Activated T-cell treated with anti-CD3 and anti-CD28 coated beads, Interleukin-2, amount 50 U/mL, for 48 hours (primary cell): Measurements from ENCODE around the gene IGFL2.
"Not testable (repeated sequence)": the region's sequence is repeated elsewhere in the genome, so short reads cannot be mapped to it uniquely, and the experiment has no call there.

ENCODE experiments used
- DNase-seq, 2 experiments: peaks; one replicate each; pipeline ENCODE4 v3.0.0-alpha.2; 2020

IGFL2 gene

DNA sequence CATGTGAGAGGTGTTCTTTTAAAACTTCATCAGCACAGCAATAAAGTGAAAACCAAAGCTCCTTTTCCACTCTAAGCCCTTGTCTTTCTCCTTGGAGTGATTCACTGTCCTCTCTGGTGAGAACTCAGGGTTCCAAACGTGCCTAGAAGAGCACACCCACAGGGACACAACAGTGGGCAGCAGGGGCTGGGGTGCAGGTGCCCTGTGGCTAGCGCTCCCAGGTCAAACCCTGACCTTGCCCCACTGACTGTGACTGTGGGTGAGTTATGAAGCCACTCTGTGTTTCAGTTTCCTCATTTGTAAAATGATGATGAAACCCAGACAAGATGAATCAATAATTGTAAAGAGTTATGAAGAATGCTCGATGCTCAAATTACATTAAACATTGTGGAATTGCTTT is 43.9 kb downstream of the IGFL2 start:
- no peak for DNase-seq

- not testable (repeated sequence) for DNase-seq
Observed at GRCh38 chr19:46192626-46192991, 44.6 kb downstream of the IGFL2 start.

DNA sequence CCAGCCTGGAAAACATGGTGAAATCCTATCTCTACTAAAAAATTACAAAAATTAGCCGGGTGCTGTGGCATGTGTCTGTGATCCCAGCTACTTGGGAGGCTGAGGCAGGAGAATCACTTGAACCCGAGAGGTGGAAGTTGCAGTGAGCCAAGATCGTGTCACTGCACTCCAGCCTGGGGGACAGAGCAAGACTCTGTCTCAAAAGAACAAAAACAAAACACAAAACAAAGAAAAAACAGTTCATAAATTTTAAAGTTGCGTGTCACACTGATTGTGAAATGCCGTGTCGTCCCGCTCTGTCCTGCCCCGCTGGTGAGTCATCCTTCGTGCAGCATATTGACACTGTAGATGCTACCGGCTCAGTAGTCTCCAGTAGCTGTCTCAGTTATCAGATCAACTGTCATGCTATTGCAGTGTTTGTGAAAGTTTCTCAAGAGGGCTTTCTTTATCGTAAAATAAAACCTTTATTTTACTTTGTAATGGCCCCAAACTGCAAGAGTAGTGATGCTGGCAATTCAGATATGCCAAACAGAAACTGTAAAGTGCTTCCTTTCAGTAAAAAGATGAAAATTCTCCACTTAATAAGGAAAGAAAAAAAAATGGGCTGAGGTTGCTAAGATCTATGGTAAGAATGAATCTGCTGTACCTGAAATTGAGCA is 45.1 kb downstream of the IGFL2 start:
- no peak for DNase-seq

DNA sequence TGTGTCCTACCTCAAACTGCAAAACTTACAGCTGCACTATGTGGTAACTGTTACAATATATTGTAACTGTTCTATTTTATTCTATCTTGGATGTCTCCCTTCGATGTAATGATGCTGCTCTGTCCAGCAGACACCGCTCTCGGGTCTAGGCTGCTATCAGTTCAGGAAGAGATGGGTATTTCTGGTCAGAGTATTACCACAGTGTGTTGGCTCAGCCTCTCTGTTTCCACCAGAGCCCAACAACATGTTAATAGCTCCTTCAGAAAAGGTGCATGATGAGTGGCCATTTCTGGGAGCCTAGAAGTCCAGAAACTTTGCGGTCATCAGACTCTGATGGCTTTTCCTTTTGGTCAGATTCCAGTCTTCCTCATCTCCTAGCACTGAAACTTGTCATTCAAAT is 45.6 kb downstream of the IGFL2 start:
- DNase-seq: no peak

DNA sequence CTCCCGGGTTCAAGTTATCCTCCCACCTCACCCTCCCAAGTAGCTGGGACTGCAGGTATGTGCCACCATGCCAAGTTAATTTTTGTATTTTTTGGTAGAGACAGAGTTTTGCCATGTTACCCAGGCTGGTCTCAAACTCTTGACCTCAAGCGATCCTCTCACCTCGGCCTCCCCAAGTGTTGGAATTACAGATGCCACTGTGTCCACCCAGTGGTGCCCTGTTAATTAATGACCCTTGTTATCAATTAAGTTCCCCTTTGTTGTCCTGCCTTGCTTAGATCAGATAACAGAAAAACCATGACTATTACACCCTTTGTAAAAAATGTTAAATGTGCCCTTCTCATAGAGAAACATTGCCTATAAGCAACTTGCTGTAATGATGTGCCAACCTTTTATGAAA is 47.1 kb downstream of the IGFL2 start:
- DNase-seq: no peak

- not testable (repeated sequence) for DNase-seq
Observed at GRCh38 chr19:46195919-46196318, 47.9 kb downstream of the IGFL2 start.

GRCh38 chr19:46196410-46197124 is 48.5 kb downstream of the IGFL2 start:
- DNase-seq: no peak

GRCh38 chr19:46197314-46198070 is 49.5 kb downstream of the IGFL2 start:
- no peak for DNase-seq

GRCh38 chr19:46198756-46199155 is 50.7 kb downstream of the IGFL2 start:
- DNase-seq: no peak

DNA sequence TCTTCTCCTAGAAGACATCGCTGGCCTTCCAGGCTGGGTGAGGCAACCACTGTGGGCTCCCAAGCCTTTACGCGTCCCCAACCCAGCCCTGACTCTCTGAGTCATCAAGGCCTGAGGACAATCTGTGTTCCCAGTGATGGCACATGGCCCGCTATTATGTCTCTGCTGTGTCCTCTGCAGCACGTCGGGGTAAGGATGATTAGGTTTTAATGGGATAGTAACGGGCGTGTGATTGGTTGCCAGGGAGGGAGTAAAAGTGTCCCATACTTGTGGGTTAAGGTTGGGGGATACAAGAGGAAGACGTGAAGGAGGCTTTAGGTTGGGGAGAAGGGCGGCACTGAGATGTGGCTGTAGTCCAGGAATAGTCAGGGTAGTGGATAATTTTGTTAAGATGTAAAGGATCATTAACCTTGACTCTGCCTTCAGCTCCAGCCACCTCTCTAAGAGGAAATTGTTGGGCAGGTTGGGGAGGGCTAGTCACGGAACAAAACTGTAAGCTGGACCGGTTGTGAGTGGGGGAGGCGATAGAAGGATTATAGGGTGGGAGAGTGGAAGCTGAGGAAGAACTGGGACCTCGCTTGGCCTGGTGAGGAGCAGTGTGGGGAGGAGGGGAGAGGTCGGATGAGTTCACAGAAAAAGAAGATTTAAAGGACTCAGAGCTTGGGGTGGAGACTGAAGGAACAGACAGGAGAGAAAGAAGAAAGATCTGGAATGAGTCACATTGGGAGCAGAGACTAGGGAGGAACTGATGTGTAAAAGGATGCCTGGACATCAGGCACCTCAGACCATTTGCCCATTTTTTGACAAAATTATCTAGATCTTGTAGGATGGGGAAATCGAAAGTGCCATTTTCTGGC is 53.6 kb downstream of the IGFL2 start:
- DNase-seq: no peak

DNA sequence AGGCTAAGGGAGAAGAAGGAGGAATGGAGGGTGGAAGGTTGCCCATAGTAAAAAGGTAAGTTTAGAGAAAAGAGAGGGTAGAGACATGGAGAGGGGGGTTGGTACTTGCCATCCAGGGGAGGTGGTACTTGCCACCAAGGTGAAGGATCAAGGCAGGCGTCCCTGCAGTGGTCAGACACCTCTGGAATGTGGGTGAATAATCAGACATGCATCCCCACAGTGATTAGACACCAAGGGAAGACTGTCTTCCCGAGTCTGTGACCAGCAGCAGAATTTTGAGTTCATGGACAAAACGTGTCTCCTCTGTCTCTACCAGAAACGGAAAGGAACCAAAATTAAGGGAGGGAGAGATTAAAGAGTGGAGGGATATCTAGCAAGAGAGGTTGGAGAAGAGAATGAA is 54.4 kb downstream of the IGFL2 start:
- no peak for DNase-seq

- no peak for DNase-seq
Observed at GRCh38 chr19:46202872-46203860, 55.1 kb downstream of the IGFL2 start.

DNA sequence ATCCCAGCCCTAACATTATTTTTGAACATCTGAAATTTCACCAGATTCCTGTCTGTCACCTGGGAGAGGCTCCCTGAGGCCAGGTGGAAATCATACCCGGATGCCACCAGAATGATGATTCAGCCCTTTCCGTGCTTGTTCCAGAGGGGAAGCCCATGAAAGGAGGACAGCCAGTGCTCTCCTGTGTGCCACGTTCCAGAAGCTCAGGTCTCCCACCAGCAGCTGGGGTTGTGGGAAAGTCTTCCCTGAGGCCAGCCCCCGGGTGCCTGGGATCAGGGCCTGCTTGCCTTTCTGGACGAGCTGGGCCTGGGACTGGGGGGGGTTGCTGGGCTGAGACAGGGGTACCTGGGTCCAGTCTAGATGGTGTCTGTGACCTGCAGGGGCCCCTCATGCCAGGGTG is 56.0 kb downstream of the IGFL2 start:
- DNase-seq: no peak

GRCh38 chr19:46205183-46205984 is 57.3 kb downstream of the IGFL2 start:
- DNase-seq: no peak

DNA sequence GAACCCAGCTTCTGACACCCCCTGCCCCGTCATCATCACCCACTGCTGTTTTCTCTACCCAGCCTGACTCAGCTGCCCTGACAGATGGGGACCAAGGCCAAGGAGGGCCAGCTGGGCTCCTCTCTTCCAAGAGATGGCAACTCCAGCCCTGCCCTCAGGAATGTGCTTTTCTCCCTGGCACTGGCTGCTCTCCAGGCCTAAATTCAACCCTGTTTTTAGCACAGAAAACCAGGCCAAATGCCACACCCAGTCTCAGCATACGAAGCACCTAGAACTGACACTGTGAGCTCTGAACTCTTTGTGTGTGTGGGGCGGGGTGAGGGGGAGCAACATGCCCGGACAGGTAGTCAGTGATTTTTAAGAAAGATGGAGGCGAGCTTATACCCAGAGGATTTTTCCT is 58.1 kb downstream of the IGFL2 start:
- DNase-seq: no peak

- no peak for DNase-seq
Observed at GRCh38 chr19:46206682-46207081, 58.6 kb downstream of the IGFL2 start.

- DNase-seq: not testable (repeated sequence)
Observed at GRCh38 chr19:46207858-46208257, 59.8 kb downstream of the IGFL2 start.

- DNase-seq: no peak
Observed at GRCh38 chr19:46209051-46209450, 61.0 kb downstream of the IGFL2 start.

DNA sequence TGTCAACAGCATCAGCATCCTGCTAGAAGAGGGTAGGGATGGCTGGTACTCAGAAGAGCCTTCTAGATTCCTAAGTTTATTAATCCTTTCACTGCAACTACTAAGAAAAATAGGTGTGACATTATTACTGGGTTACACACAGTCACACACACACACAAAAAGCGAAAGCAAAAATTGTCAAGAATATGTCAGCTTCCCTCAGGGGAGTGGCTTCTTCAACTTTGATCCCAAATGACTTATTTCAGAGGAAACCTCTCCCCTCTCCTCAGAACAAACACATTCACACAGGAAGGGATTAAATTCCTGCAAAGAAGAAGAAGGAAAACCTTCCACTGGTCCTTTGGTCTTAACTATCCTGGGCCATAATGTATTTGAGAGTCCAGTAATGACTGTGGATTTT is 61.4 kb downstream of the IGFL2 start:
- no peak for DNase-seq

DNA sequence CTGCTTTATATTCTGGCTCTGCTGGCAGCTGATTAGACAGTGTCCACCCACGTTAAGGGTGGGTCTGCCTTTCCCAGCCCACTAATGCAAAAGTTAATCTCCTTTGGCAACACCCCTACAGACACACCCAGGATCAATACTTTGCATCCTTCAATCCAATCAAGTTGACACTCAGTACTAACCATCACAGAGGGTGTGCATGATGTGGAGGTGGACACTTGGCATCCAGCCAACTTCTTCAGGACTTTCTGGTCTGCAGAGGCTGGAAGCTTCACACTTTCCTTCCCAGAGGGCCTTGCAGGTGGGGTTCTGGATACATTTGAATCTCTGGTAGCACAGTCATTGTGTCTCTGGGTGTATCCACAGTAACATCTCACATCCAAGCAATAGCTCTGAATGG is 62.6 kb downstream of the IGFL2 start:
- no peak for DNase-seq
